GM21526 (cell line): ENCODE measurements around the gene FOXP4.

Source experiments
- ATAC-seq: cut with Tn5 transposase; IDR thresholded peaks from one replicate; pipeline ENCODE4 v1.9.1; 2021; ENCODE audit warnings: moderate library complexity; ENCODE audit not compliant: unreplicated experiment, low FRiP score

The FOXP4 gene

DNA sequence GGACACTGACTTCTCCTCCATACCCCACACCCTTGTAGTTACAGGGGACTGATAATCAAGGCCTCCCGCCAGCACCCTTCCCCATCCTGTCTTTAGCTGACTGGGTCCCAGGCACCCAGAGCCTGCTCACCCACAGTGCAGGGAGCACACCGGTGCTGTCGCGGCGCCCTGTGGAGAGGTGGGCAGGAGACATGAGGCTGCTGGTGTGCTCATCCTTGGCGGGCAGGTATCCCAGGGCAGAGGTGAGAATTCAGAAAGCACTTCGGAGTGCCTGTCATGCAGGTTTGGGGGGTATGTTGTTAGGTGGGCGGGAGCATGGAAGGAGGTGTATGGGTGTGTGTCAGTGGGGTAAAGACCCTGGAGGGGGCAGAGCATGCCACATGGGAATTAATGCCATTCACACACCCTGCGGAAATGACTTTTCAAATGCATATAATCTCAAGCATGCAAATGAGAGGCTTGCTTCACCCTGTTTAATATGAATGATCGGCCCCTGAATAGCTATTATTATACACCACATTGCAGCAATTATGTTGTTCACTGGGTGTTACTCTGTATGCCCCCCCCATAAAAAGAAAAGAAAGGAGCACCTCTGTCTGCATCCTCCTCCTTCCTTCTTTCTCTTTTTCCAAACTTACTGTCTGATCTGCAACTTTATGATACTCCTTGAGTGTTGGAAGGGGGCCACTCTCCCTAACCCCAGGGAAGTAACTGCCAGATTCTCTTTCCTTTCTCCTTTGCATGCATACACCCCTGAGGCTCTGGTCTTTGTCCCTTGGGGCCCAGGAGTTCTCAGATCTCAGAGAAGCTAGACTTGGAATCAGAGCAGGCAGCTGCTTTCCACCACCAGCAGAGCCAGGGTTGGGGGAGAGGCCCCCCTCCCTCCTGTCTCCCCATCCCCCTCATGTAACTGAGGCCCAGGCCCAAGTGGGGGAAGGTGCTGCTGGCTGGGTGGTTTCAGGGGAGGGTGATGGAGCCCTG is 16.0 kb downstream of the FOXP4 start:
- ATAC-seq, result no peak

DNA sequence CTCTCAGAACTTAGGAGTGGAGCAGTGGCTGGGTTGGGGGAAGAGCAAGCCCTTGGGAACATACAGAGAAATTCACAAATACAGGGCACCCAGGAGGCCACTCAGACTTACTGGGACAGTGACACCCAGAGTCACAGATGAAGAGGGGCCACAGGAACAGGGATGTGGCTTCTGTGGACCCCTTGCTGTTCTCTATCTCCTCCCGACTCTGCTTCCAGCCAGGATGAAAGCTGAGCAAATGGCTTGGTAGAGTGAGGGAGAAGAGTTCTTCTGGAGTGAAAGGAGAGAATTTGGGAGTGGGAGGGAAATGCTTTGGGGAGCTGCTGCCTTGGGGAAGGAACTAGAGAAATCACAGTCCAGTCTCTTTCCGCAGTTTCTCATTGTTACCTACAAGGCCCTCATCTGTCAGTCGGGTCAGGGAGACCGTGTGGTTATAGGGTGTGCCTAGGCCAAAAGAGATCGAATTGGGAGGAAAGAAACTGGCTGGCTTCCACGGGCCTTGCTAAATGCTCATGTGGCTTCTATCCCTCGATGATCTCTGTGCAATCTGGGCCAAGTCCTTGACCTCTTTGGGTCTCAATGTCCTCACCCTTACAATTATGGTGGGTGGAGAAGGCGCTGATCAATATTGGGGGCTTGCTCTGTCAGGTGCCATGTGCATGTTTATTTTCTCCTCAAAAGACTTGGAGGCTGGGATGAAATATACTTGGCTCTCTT is 17.0 kb downstream of the FOXP4 start:
- no peak for ATAC-seq

DNA sequence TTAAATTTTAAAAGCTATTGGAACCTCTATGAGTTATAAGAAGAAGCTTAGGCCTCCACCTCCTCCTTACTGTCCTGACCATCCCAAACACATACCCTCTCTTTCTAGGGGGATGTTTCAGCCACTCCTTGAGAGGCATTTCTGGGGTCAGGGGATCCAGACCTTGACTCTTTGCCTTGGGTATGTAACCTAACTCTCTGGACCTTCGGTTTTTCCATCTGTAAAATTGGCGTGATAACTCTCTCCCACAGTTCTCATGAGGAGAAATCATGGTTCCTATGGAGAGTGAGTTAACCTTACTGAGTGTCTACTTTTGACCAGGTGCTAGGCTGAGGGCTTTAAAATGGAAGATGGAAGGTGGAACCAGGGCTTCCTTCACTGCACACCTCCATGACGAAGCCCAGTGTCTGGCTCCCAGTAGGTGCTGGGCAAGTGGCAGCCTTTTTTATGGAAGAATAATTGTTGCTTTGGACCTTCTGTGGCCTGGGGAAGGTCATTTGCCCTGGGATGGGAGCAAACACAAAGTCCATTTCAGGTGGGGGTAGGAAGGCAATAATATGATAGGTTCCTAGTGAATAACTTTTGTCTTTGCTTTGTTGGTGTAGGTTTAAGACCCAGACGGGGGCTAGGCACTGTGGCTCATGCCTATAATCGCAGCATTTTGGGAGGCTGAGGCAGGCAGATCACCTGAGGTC is 18.4 kb downstream of the FOXP4 start:
- no peak for ATAC-seq

DNA sequence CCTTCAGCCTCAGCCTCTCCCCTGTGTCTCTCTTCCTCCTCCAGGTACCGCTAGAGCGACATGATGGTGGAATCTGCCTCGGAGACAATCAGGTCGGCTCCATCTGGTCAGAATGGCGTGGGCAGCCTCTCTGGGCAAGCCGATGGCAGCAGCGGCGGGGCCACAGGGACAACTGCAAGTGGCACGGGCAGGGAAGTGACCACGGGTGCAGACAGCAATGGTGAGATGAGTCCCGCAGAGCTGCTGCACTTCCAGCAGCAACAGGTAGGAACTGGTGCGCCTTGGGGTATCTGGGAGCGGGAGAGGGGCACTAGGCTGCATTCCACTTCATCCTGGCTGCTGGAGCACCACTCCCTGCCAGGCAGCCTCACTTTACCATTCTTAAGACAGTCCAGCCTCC is 19.5 kb downstream of the FOXP4 start:
- no peak for ATAC-seq

GRCh38 chr6:41566961-41567360 is 20.8 kb downstream of the FOXP4 start:
- ATAC-seq, result no peak

DNA sequence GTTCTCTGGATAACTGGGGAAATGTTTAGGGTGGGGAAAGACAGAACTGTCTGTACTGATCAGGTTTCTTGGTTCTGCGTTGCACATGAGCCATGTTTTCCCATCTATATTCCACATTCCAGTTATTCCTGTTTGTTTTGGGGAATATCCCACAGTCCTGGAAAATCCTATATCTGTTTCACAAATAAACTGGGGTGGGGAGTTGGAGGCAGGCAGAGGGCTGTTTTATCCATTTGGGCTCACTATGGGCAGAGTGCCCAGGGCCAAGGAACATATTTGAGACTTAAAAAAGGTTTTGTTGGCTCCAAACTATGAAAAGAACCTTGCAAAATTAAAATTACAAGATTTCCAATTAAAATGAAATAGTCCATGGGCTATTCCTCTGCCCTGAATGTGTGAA is 21.5 kb downstream of the FOXP4 start:
- ATAC-seq, result no peak

DNA sequence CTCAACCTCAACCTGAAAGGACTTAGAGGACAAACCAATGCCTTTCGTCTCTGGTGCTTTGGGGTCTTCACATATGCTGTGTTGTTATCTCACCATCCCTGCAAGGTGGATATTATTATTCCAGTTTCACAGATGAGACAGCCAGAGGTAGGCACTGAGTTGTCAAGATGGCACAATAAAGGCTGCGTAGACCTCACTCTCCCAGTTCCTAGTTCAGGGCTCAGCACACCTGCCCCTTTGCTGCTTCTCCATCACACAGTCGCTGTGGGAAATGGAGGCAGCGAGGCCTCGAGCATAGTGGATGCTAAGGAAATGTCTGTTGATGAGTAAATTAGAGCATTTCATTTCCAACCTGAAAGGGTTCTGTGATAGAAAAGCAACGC is 22.0 kb downstream of the FOXP4 start:
- ATAC-seq, result no peak

DNA sequence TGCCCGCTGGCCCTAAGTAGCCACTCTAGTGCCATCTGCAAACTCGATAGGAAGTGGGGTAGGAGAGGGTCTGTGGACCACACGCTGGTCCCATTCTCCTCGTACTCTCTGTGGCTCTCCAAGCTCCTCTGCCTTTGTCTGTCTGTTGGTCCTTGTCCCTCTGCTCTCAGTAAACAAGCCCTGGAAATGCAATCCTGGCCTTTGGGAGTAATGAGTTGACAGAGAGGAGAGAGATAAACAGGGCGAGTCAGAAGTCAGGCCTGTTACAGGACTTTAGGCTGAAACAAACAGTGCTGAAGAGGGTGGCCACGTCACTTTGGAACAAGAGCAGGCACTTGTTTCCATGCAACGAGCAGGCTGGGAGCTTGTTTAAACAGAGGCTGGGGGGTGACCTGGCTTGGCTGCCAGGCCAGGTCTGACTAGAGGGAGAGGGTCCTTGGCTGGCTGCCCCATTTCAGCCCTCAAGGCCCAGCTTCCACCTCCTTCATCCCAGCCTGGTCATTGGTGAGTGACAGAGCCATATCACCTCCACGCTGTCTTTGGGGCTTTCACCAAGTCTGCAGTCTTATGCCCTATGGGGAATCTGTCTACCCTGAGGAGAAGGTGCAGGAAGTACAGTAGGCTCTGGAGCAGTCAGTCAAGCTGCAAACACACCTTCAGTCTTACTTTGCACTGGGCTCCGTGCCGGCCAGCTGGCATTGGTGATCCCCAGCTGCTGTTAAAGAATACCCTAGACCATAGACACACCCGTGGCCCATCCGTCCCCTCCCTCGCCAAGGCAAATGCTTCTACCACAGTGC is 22.6 kb downstream of the FOXP4 start:
- ATAC-seq, result no peak

- ATAC-seq, result no peak
These were observed 24.1 kb downstream of the FOXP4 start for GRCh38 chr6:41570259-41570615.

- no peak for ATAC-seq
These were observed 25.0 kb downstream of the FOXP4 start for GRCh38 chr6:41571021-41571780.

DNA sequence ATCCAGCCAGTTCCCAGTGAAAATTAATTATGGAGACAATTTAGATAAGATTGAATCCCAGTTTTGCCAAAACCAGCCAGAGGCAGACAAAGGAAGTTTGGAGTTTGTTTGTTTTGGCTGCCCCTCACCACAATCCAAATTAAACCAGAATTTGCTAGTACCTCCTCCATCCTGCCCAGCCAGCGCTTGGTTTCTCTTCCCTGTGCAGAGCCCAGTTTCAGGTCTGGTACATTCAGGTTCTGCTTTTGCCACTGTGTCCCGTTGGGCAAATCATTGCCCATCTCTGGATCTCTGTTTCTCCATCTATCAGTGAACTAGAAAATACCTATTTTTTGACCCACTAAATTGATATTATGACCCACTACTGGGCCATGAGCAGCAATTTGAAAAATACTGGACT is 26.4 kb downstream of the FOXP4 start:
- ATAC-seq, result no peak

DNA sequence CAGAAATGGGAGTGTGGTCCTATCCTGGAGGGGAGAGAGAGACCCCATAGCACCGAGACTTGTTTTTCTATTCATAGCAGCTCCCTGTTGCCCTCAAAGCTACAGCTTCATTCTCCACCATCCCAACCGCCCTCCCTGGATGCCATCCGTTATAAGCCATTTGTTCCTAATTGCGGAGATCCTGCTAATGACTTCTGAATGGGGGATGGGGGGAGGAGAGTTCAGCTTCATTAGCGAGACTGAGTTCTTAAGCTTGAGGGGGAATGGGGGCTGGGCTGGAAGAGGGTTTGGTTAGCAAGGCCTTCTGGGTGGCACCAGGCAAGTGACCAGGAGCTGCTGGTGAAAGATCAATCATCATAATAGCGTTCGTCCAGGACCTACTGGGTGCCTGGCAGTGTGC is 27.1 kb downstream of the FOXP4 start:
- ATAC-seq, result no peak

DNA sequence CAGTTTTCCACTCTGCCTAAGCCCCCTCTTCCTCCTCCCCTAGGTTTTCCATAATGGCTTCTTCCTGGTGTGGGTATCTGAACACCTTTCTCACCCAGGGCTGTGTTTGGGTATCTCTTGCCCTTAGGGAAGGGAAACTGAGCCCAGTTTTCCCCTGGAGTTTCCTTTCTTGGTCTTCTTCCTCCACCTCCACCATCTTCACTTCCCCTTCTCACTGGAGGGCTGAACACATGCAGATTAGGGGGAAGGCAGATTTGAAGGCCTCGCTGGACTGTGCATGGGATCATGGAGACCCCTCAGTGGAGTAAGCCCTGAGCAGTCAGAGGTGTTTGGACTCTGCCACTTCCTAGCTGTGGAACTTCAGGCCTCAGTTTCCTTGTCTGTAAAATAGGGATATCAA is 27.8 kb downstream of the FOXP4 start:
- ATAC-seq, result no peak

GRCh38 chr6:41575598-41575997 is 29.4 kb downstream of the FOXP4 start:
- no peak for ATAC-seq

DNA sequence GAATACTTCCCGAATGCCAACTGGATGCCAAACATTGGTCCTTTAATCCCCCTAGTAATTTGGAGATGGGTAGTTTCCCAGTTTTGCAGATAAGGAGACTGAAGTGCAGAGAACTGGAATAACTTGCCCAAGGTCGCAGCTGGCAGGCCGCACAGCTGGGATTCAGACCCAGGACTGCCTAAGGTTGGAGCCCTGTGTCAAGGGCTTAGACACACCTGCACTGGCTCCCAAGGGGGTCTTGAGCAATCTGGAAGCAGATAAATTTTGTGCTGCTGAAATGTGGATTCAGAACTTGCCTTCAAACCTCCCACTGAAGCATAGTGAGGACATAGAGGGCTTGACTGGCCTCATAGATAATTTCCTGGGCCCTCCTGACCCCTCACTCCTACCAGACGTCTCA is 30.5 kb downstream of the FOXP4 start:
- no peak for ATAC-seq

DNA sequence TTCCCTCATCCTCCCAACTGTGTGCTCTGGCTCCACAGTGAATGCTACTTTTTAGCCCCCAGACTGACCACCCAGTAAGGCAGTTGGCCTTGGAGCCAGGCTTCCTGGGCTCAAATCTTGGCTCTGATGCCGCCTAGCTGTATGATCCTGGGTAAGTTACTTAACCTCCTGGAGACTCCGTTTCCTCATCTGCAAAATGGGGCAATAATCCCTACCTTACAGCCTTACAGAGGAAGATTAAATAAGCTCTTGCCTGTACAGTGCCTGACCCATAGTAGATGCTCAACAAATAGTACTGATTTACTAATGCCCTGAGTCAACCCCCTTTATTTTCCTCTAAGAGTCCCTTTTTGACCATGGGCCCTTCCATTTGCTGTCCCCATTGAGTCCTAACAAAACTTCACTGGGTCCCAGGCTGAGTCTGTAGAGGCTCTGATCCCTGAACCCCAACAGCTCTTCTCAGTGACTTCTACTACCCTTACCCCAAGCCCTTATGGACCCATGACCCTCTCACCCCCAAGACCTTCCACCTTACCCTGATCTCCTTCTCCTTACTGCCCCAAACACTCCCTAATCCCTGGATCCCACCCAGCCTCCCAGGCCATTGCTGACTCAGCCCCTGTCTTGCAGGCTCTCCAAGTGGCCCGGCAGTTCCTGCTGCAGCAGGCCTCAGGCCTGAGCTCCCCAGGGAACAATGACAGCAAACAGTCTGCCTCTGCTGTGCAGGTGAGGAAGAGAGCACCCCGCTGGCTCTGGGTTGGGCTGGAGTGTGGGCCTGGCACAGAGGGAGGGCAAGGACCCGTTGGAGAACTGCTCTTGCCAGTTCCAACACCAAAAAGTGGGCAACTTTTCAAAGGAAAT is 31.4 kb downstream of the FOXP4 start:
- no peak for ATAC-seq

GRCh38 chr6:41578217-41579087 is 32.3 kb downstream of the FOXP4 start:
- ATAC-seq, result no peak

DNA sequence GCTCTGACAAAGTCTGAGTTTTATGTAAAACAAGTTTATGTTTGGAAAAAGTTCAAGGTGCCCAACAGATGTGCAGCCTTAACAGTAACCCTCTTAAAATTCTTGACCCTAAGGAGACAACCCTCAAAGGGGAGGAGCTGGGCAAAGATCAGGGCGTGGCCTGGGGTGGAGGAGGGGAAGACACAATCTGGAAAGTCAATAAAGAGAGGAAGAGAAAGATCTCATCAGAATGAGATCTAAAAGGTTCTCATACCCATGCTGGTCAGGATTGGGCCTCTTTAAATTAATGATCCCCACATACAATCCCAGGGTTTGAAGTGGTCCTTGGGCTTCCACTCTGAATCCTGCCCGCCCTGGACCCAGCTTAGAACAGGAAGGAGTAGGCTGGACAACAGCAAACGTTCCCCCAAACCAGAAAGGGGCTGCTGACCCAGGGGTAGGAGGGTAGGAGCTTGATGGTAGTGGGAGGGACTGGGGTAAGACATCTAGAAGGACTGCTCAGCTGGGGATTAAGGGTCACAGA is 33.0 kb downstream of the FOXP4 start:
- no peak for ATAC-seq
